IMR-90 (cell line): ENCODE measurements around the gene KMT2C. TPM values are rescaled to one million over a fixed set of nuclear protein-coding genes. Genes with fewer than 3 reads are reported as not detected.

Experiments
- ATAC-seq: fragments of 200-7000 bp; cut with Tn5 transposase; 2 replicates; pipeline ENCODE4 v1.9.1; 2020; ENCODE audit warnings: low read depth, mild to moderate bottlenecking, moderate library complexity
- BruUV-seq: library from RNA; stranded (reverse); fragments of 400-500 nt; replicated peaks from 2 replicates; lab custom pipeline; 2021; lab: Mats Ljungman, UMichigan
- CTCF ChIA-PET: fragments of 300-600 bp; formaldehyde crosslinking; extraction: SDS; loops from one replicate; lab custom pipeline; 2021; ENCODE audit warnings: antibody characterized with exemption; lab: Yijun Ruan, JAX
- POLR2A ChIA-PET: fragments of 300-600 bp; sonication (Branson Sonifier 250); formaldehyde crosslinking; loops from one replicate; lab custom pipeline; 2022; ENCODE audit warnings: antibody characterized with exemption; ENCODE audit not compliant: unreplicated experiment; lab: Charles Lee
- DNase-seq: peaks from one replicate; pipeline ENCODE4 v3.0.0; 2013
- H2AFZ ChIP-seq: replicated peaks from 2 replicates; pipeline ENCODE3; 2013; ENCODE audit warnings: low read length, mild to moderate bottlenecking; ENCODE audit not compliant: poor library complexity
- H2AK5ac ChIP-seq: 2 replicates; pipeline ENCODE4 v1.6.1; 2013; ENCODE audit warnings: low read depth, low read length, inconsistent platforms
- H2AK9ac ChIP-seq: replicated peaks from 2 replicates; pipeline ENCODE3; 2013; ENCODE audit warnings: mild to moderate bottlenecking, low read depth, low read length, moderate library complexity; ENCODE audit not compliant: poor library complexity
- H2BK120ac ChIP-seq: 2 replicates; pipeline ENCODE4 v1.6.1; 2013; ENCODE audit warnings: low read depth, low read length, inconsistent platforms
- H2BK15ac ChIP-seq: 3 replicates; pipeline ENCODE4 v1.6.1; 2013; ENCODE audit warnings: low read depth, low read length, inconsistent platforms
- H2BK20ac ChIP-seq: 2 replicates; pipeline ENCODE4 v1.6.1; 2013; ENCODE audit warnings: low read depth, mild to moderate bottlenecking, inconsistent platforms, low read length, moderate library complexity
- H2BK5ac ChIP-seq: 2 replicates; pipeline ENCODE4 v1.6.1; 2013; ENCODE audit warnings: mild to moderate bottlenecking, low read depth, low read length, inconsistent platforms; ENCODE audit not compliant: poor library complexity, severe bottlenecking
- H3K14ac ChIP-seq: replicated peaks from 2 replicates; pipeline ENCODE4 v1.6.1; 2013; ENCODE audit warnings: low read depth, low read length, inconsistent platforms
- H3K18ac ChIP-seq: 2 replicates; pipeline ENCODE4 v1.6.1; 2013; ENCODE audit warnings: low read depth, low read length, control low read depth
- H3K23ac ChIP-seq: 2 replicates; pipeline ENCODE4 v1.6.1; 2013; ENCODE audit warnings: low read depth, low read length, inconsistent platforms
- H3K27ac ChIP-seq: 2 replicates; pipeline ENCODE4 v1.5.1; 2013; ENCODE audit warnings: mild to moderate bottlenecking, control low read depth, low read length; ENCODE audit not compliant: insufficient read depth
- H3K27me3 ChIP-seq: 2 replicates; pipeline ENCODE4 v1.6.1; 2013; ENCODE audit warnings: low read length; ENCODE audit not compliant: control insufficient read depth, insufficient read depth
- H3K36me3 ChIP-seq: 2 replicates; pipeline ENCODE4 v1.6.1; 2013; ENCODE audit warnings: low read length, mixed read lengths; ENCODE audit not compliant: control insufficient read depth, insufficient read depth
- H3K4ac ChIP-seq: 2 replicates; pipeline ENCODE4 v1.6.1; 2013; ENCODE audit warnings: low read depth, low read length, inconsistent platforms
- H3K4me1 ChIP-seq: 2 replicates; pipeline ENCODE4 v1.6.1; 2013; ENCODE audit warnings: low read length, mixed read lengths; ENCODE audit not compliant: control insufficient read depth, insufficient read depth
- H3K4me2 ChIP-seq: 2 replicates; pipeline ENCODE4 v1.6.1; 2013; ENCODE audit warnings: low read depth, mild to moderate bottlenecking, control low read depth, low read length, moderate library complexity
- H3K4me3 ChIP-seq: 2 replicates; pipeline ENCODE4 v1.5.1; 2013; ENCODE audit warnings: low read depth, mild to moderate bottlenecking, control low read depth, low read length, moderate library complexity; ENCODE audit not compliant: insufficient read depth
- H3K56ac ChIP-seq: 2 replicates; pipeline ENCODE4 v1.6.1; 2013; ENCODE audit warnings: low read length, inconsistent platforms; ENCODE audit not compliant: insufficient read depth; ENCODE audit errors: extremely low read depth
- H3K79me1 ChIP-seq, 2 experiments: 2 replicates each; pipeline ENCODE4 v1.6.1; 2013; ENCODE audit warnings: low read length in 2 of 2, inconsistent platforms in 1 of 2, low read depth in 1 of 2
- H3K9ac ChIP-seq: 2 replicates; pipeline ENCODE4 v1.6.1; 2013; ENCODE audit warnings: low read depth, low read length, control low read depth
- H3K9me1 ChIP-seq: 2 replicates; pipeline ENCODE4 v1.6.1; 2013; ENCODE audit warnings: low read length, inconsistent platforms; ENCODE audit not compliant: insufficient read depth
- H3K9me3 ChIP-seq: 2 replicates; pipeline ENCODE4 v1.6.1; 2013; ENCODE audit warnings: low read length; ENCODE audit not compliant: control insufficient read depth, insufficient read depth
- H4K20me1 ChIP-seq: 2 replicates; pipeline ENCODE4 v1.6.1; 2013; ENCODE audit warnings: low read length, inconsistent platforms; ENCODE audit not compliant: insufficient read depth
- H4K5ac ChIP-seq: 2 replicates; pipeline ENCODE4 v1.6.1; 2013; ENCODE audit warnings: mild to moderate bottlenecking, low read depth, low read length, control low read depth
- H4K8ac ChIP-seq, 2 experiments: 2 replicates each; pipeline ENCODE4 v1.6.1; 2013; ENCODE audit warnings: low read depth in 2 of 2, low read length in 2 of 2, control low read depth in 1 of 2, inconsistent platforms in 1 of 2
- H4K91ac ChIP-seq: 2 replicates; pipeline ENCODE4 v1.6.1; 2013; ENCODE audit warnings: low read depth, low read length, inconsistent platforms; ENCODE audit not compliant: insufficient read depth
- CEBPB ChIP-seq: IDR thresholded peaks from 2 replicates; pipeline ENCODE4 v1.6.1; 2012; ENCODE audit warnings: low read depth, low read length, improper control_type of control experiment
- FOS ChIP-seq: fragments of 150-350 bp; IDR thresholded peaks from 2 replicates; pipeline ENCODE4 v1.6.1; 2016; ENCODE audit warnings: low read depth, low read length
- whole genome bisulfite sequencing, 2 experiments: methylation state at CpG; one replicate each; pipeline versions ENCODE4 v1.1.5 to v1.1.7; 2013; ENCODE audit warnings: missing lambda C conversion rate in 2 of 2; ENCODE audit not compliant: insufficient read length in 1 of 2; ENCODE audit errors: extremely low coverage in 2 of 2; 5-methylcytosine and 5-hydroxymethylcytosine counted together
- dilution Hi-C: fragments of 300-500 bp; cut with HindIII; formaldehyde crosslinking; loops from one replicate; pipeline ENCODE4 v1.14.3; 2018; ENCODE audit warnings: low sequenced_read_pairs; ENCODE audit not compliant: unreplicated experiment
- in situ Hi-C: fragments of 300-500 bp; cut with MboI; formaldehyde crosslinking; loops from 3 replicates; pipeline ENCODE4 v1.14.3; 2019; ENCODE audit warnings: low sequenced_read_pairs, inconsistent platforms, mixed read lengths
- intact Hi-C: fragments of 100-400 bp; cut with micrococcal nuclease; formaldehyde crosslinking; loops from 2 replicates; pipeline ENCODE4 v1.10.0; 2022
- polyA plus RNA-seq, 3 experiments: library from polyadenylated mRNA; depleted of rRNA; stranded (reverse); fragments of >200 nt; gene quantifications; 2 replicates each; pipeline ENCODE4 v1.2.3, GENCODE V29; 2012; ENCODE audit warnings: low replicate concordance in 1 of 3
- total RNA-seq: library from RNA; depleted of rRNA; stranded (reverse); fragments of >200 nt; gene quantifications from 2 replicates; pipeline ENCODE4 v1.2.3, GENCODE V29; 2012
- TF ChIP-seq, protein P1 (sequence below): fragments of 150-350 bp; IDR thresholded peaks from 2 replicates; pipeline ENCODE4 v1.6.1; 2017; ENCODE audit warnings: mild to moderate bottlenecking, antibody characterized with exemption, low read length, low read depth

Gene KMT2C
- total and polyA plus RNA-seq, 2 of the 4 experiments (the other 2 are of a cell fraction), result 8.0 to 23.3 TPM

DNA sequence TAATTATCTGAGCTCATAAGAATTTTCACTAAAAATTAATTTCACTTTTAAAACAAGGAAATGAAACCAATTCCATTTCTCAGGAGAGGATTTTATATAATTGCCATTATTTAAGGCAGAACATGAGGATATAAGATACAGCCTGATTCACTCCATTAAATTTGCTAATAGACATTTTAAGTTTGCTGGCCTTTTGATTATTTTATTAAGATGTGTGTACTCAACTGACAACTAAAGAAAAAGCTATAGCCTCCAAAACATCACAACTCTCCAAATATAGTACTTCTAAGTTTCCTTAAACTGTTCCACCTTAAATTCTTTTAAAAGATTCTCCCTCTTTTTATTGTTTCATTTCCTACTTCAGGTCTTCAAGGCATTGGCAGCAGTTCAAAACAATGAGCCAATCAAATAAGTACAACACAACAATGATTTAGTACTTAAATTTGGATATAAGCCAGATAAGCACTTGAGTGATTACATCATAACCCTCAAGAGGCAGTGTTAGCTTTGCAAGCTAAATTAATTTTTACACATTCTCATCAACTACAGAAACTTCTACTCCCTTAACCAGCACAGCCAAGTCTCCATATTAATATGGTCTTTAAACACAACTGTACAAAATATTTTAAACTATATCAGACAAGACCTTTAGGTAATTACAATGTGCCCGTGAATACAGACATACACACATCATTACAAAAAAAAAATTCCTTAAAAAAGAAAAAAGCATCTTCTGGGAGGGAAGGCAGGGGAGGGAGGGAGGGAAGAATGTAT is 121.8 kb downstream of the KMT2C start:
- no peak overlapping the region for H2BK120ac ChIP-seq
- H3K23ac ChIP-seq, result no peak overlapping the region
- peaks cover 12% of the 10 kb centered on the region for H3K36me3 ChIP-seq
- WGBS, 2 experiments, result no CpG with 5 or more reads among the region's 1 CpG
- no peak overlapping the region for H3K56ac ChIP-seq
- H2AK5ac ChIP-seq, result no peak overlapping the region
- no peak overlapping the region for H2BK20ac ChIP-seq
- no peak overlapping the region for H2BK5ac ChIP-seq
- BruUV-seq, result no TSS peak
- no peak overlapping the region for H3K4me2 ChIP-seq
- no peak overlapping the region for H4K8ac ChIP-seq
- peaks cover 12 to 30% of the 10 kb centered on the region in 2 experiments for H3K79me1 ChIP-seq
- ChIA-PET POLR2A (no interaction called here), CTCF (interaction anchor here (1.3 kb wide), 1 partner anchor 393 kb away, joined by 4 read pairs; no protein-coding TSS in a partner anchor)
- no peak overlapping the region for H3K18ac ChIP-seq
- no peaks in the 10 kb centered on the region for H3K27me3 ChIP-seq
- peaks cover 2% of the 10 kb centered on the region; the same call in 1 of the 2 replicates for H3K9me1 ChIP-seq
- no peaks in the 10 kb centered on the region for H3K4me1 ChIP-seq
- ATAC-seq, result peak; percentile 40
- no peak overlapping the region for H4K5ac ChIP-seq
- no peaks in the 10 kb centered on the region for H3K9me3 ChIP-seq
- no peak overlapping the region for H3K4ac ChIP-seq
- H3K14ac ChIP-seq, result no peak overlapping the region
- no peak overlapping the region for H3K27ac ChIP-seq
- DNase-seq, result peak; percentile 79
- TF ChIP-seq CEBPB, result peak; percentile 77
- TF ChIP-seq FOS, result no peak
- TF ChIP-seq, protein P1, sequence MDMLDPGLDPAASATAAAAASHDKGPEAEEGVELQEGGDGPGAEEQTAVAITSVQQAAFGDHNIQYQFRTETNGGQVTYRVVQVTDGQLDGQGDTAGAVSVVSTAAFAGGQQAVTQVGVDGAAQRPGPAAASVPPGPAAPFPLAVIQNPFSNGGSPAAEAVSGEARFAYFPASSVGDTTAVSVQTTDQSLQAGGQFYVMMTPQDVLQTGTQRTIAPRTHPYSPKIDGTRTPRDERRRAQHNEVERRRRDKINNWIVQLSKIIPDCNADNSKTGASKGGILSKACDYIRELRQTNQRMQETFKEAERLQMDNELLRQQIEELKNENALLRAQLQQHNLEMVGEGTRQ, result no peak
- no peak overlapping the region for H2AK9ac ChIP-seq
- no peak overlapping the region for H3K9ac ChIP-seq
- dilution Hi-C loops (no loop called here), intact Hi-C loops (no loop called here), in situ Hi-C loops (no loop called here)
- no peak overlapping the region for H2AFZ ChIP-seq
- no peak overlapping the region for H4K91ac ChIP-seq
- no peak overlapping the region for H3K4me3 ChIP-seq
- H2BK15ac ChIP-seq, result no peak overlapping the region
- H4K20me1 ChIP-seq, result 0 out of 2 replicates have a peak, but pooled peaks cover 7% of the 10 kb centered on the region
